Erythroblast (primary cell): ENCODE measurements around the gene KCND3.

Experiments used
- GATA1 ChIP-seq: IDR thresholded peaks from 2 replicates; pipeline ENCODE4 v1.6.1; 2011; ENCODE audit warnings: low read depth, mild to moderate bottlenecking, control low read depth, low read length, moderate library complexity
- POLR2A ChIP-seq: IDR thresholded peaks from 2 replicates; pipeline ENCODE4 v1.6.1; 2011; ENCODE audit warnings: mild to moderate bottlenecking, low read length

GRCh38 chr1:111864862-111865261 is 124.6 kb downstream of the KCND3 start:
- TF ChIP-seq POLR2A: no peak
- TF ChIP-seq GATA1: no peak
